Measurements from ENCODE around the gene CPSF6.
"Not testable (repeated sequence)": the region's sequence is repeated elsewhere in the genome, so short reads cannot be mapped to it uniquely, and the experiment has no call there.

- TF ChIP-seq POLR2AphosphoS5 (IDR thresholded peaks at IDR 0.05; ENCODE audit: low read depth, low read length); POLR2A (IDR thresholded peaks at IDR 0.05; ENCODE audit: low read depth, low read length); TAF1 (IDR thresholded peaks at IDR 0.05; ENCODE audit: low read depth, low read length); POU2F2 (IDR thresholded peaks at IDR 0.05; ENCODE audit: low read depth, low read length); SPI1 (IDR thresholded peaks at IDR 0.05; ENCODE audit: low read depth, low read length); PAX5 (IDR thresholded peaks at IDR 0.05; ENCODE audit: insufficient read depth, low read length, severe bottlenecking): not testable (repeated sequence)
Observed at GRCh38 chr12:69265633-69266032, 26.3 kb downstream of the CPSF6 start.
